Endothelial cell of umbilical vein (primary cell): ENCODE results near the gene CTNND2. TPM values are rescaled to one million over a fixed set of nuclear protein-coding genes. Genes with fewer than 3 reads are reported as not detected.

ENCODE experiments used
- BruUV-seq: library from RNA; stranded (reverse); fragments of 400-500 nt; replicated peaks from 2 replicates; lab custom pipeline; 2021; lab: Mats Ljungman, UMichigan
- CTCF ChIA-PET: fragments of 300-600, 350-600 bp; sonication (Branson Sonifier 250); formaldehyde crosslinking; loops from one replicate; lab custom pipeline; 2021; ENCODE audit warnings: antibody characterized with exemption, inconsistent platforms; lab: Charles Lee
- POLR2A ChIA-PET: fragments of 300-600, 350-600 bp; sonication (Branson Sonifier 250); formaldehyde crosslinking; loops from one replicate; lab custom pipeline; 2021; ENCODE audit warnings: antibody characterized with exemption, inconsistent platforms; lab: Charles Lee
- DNase-seq: peaks from one replicate; pipeline ENCODE4 v3.0.0-alpha.2; 2011; ENCODE audit warnings: low read depth, low spot score
- FAIRE-seq: peaks from 2 replicates; lab custom pipeline; 2011; peaks lifted over from hg19 to GRCh38; lab: Jason Lieb, UNC
- H2AFZ ChIP-seq: 2 replicates; pipeline ENCODE4 v1.6.0; 2012; ENCODE audit warnings: low read depth, low read length, control low read depth, inconsistent platforms
- H3K27ac ChIP-seq: 2 replicates; pipeline ENCODE4 v1.5.1; 2011; ENCODE audit warnings: low read depth, mild to moderate bottlenecking, control low read depth, low read length, moderate library complexity; ENCODE audit not compliant: insufficient read depth
- H3K27me3 ChIP-seq, 2 experiments: 2 replicates each; pipeline versions ENCODE4 v1.6.0 to v1.6.1; 2011; ENCODE audit warnings: low read length in 2 of 2, mixed read lengths in 1 of 2; ENCODE audit not compliant: control insufficient read depth in 2 of 2, insufficient read depth in 2 of 2
- H3K36me3 ChIP-seq, 2 experiments: 2 replicates in 1 of 2; 3 replicates in 1 of 2; pipeline ENCODE4 v1.5.1; 2011; ENCODE audit warnings: low read length in 2 of 2, mild to moderate bottlenecking in 1 of 2, moderate library complexity in 1 of 2; ENCODE audit not compliant: control insufficient read depth in 2 of 2, insufficient read depth in 2 of 2; ENCODE audit errors: extremely low read depth in 1 of 2
- H3K4me1 ChIP-seq: 3 replicates; pipeline ENCODE4 v1.5.1; 2011; ENCODE audit warnings: mild to moderate bottlenecking, low read length; ENCODE audit not compliant: control insufficient read depth, insufficient read depth; ENCODE audit errors: extremely low read depth
- H3K4me2 ChIP-seq: 2 replicates; pipeline ENCODE4 v1.6.1; 2011; ENCODE audit warnings: low read length, control low read depth, mixed read lengths; ENCODE audit not compliant: insufficient read depth
- H3K4me3 ChIP-seq, 3 experiments: fragments of 200-600 bp in 1 of 3; sonication (generic), shearing (Covaris generic) in 1 of 3; replicated peaks in 1 of 3; 2 replicates each; pipeline ENCODE4 v1.5.1; 2011 to 2016; ENCODE audit warnings: control low read depth in 3 of 3, low read length in 3 of 3, mild to moderate bottlenecking in 2 of 3, inconsistent platforms in 1 of 3, low read depth in 1 of 3, moderate library complexity in 1 of 3; ENCODE audit not compliant: insufficient read depth in 1 of 3
- H3K79me2 ChIP-seq: 2 replicates; pipeline ENCODE4 v1.6.0; 2012; ENCODE audit warnings: low read length, inconsistent platforms; ENCODE audit not compliant: control insufficient read depth, insufficient read depth
- H3K9ac ChIP-seq: replicated peaks from 2 replicates; pipeline ENCODE3; 2011; ENCODE audit warnings: low read length, control low read depth; ENCODE audit not compliant: insufficient read depth; ENCODE audit errors: extremely low read depth
- H3K9me1 ChIP-seq: replicated peaks from 3 replicates; pipeline ENCODE4 v1.6.0; 2011; ENCODE audit warnings: mild to moderate bottlenecking, low read length; ENCODE audit not compliant: control insufficient read depth, insufficient read depth; ENCODE audit errors: extremely low read depth
- H3K9me3 ChIP-seq: replicated peaks from 2 replicates; pipeline ENCODE4 v1.5.1; 2012; ENCODE audit warnings: low read length, inconsistent platforms; ENCODE audit not compliant: control insufficient read depth, insufficient read depth
- H4K20me1 ChIP-seq: replicated peaks from 2 replicates; pipeline ENCODE3; 2011; ENCODE audit warnings: mild to moderate bottlenecking, low read length; ENCODE audit not compliant: control insufficient read depth, insufficient read depth; ENCODE audit errors: extremely low read depth
- EZH2 ChIP-seq: IDR thresholded peaks from 2 replicates; pipeline ENCODE4 v1.6.1; 2012; ENCODE audit warnings: borderline replicate concordance, low read depth, mild to moderate bottlenecking, moderate library complexity, low read length, inconsistent platforms; ENCODE audit not compliant: severe bottlenecking
- FOS ChIP-seq: IDR thresholded peaks from 2 replicates; pipeline ENCODE4 v1.6.1; 2011; ENCODE audit warnings: mild to moderate bottlenecking, low read length, moderate library complexity, borderline replicate concordance; ENCODE audit not compliant: insufficient read depth
- GATA2 ChIP-seq: IDR thresholded peaks from 2 replicates; pipeline ENCODE4 v1.7.0; 2011; ENCODE audit warnings: low read depth, mild to moderate bottlenecking, moderate library complexity, mixed read lengths, low read length; ENCODE audit not compliant: insufficient read length, insufficient read depth
- JUN ChIP-seq: IDR thresholded peaks from 2 replicates; pipeline ENCODE4 v1.6.1; 2011; ENCODE audit warnings: borderline replicate concordance, low read depth; ENCODE audit not compliant: insufficient read length, insufficient read depth
- MYC ChIP-seq: IDR thresholded peaks from one replicate; pipeline ENCODE4 v1.6.1; 2011; ENCODE audit warnings: mild to moderate bottlenecking, low read depth, low read length
- POLR2AphosphoS5 ChIP-seq: IDR thresholded peaks from 2 replicates; pipeline ENCODE4 v1.6.1; 2012; ENCODE audit warnings: low read depth, mild to moderate bottlenecking, control low read depth, low read length, moderate library complexity; ENCODE audit not compliant: insufficient read depth
- dilution Hi-C: fragments of 300-500 bp; cut with MboI; formaldehyde crosslinking; loops from one replicate; pipeline ENCODE4 v1.15.0; 2019; ENCODE audit warnings: low sequenced_read_pairs; ENCODE audit not compliant: extremely low pct_ligation_motif_present
- intact Hi-C: fragments of 100-400 bp; cut with micrococcal nuclease; formaldehyde crosslinking; loops from one replicate; pipeline ENCODE4 v1.10.0; 2022
- polyA plus RNA-seq, 4 experiments: library from polyadenylated mRNA; depleted of rRNA in 3 of 4; stranded (reverse) in 3 of 4; unstranded in 1 of 4; fragments of >200 nt; gene quantifications; 2 replicates each; pipeline versions ENCODE4 v1.2.1 to v1.2.3, GENCODE V29; 2011 to 2012; ENCODE audit warnings: missing spikeins in 1 of 4
- total RNA-seq: library from RNA; stranded (reverse); gene quantifications from 2 replicates; pipeline ENCODE4 v1.2.3, GENCODE V29; 2021
- TF ChIP-seq, protein P1 (sequence below): IDR thresholded peaks from 2 replicates; pipeline ENCODE4 v1.6.1; 2011; ENCODE audit not compliant: insufficient read depth, insufficient read length
- TF ChIP-seq, protein P2 (sequence below), 2 donors: IDR thresholded peaks; 1 replicate in 1 of 2; 2 replicates in 1 of 2; pipeline ENCODE4 v1.5.1; 2011; ENCODE audit warnings: low read length in 2 of 2, mild to moderate bottlenecking in 2 of 2, moderate library complexity in 2 of 2, control low read depth in 1 of 2, inconsistent platforms in 1 of 2, low read depth in 1 of 2; ENCODE audit not compliant: insufficient read depth in 1 of 2; ENCODE audit errors: extremely low read depth in 1 of 2

The CTNND2 gene
- total and polyA plus RNA-seq, 2 donors (not counting 3 experiments of a cell fraction or from before 2014, with no cell fraction given): not detected

DNA sequence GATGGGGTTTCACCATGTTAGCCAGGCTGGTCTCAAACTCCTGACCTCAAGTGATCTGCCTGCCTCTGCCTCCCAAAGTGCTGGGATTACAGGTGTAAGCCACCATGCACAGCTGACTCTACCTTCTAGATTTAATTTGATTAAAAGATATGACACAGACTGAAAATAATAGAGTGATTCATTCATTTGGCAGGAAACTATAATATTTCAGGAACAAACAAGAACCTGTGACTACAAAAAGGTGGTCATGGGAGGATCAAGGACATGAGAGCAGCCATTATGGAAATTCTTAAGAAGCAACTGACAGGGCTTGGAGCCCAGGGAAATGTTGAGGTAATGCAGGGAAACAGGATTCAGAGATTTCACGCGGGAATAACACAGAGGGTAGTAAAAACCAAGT lies 877.7 kb downstream of the CTNND2 start:
- Histone ChIP-seq H3K27ac (no peak overlapping the region), H3K4me2 (no peak overlapping the region), H3K9ac (no peak overlapping the region), H3K4me3 (no peak overlapping the region), H3K36me3 (no peaks in the 10 kb centered on the region), H3K27me3 (no peaks in the 10 kb centered on the region), H3K4me1 (no peaks in the 10 kb centered on the region), H2AFZ (no peak overlapping the region), H3K79me2 (no peaks in the 10 kb centered on the region), H4K20me1 (no peaks in the 10 kb centered on the region), H3K9me1 (no peaks in the 10 kb centered on the region), H3K9me3 (no peaks in the 10 kb centered on the region)
- FAIRE-seq (no peak), DNase-seq (no peak)
- BruUV-seq: no TSS peak
- ChIA-PET CTCF (no interaction called here), POLR2A (no interaction called here)
- intact Hi-C loops: no loop called here
- dilution Hi-C loops: no loop called here
- TF ChIP-seq FOS: no peak
- TF ChIP-seq EZH2: no peak
- no peak for TF ChIP-seq GATA2
- TF ChIP-seq, protein P1, sequence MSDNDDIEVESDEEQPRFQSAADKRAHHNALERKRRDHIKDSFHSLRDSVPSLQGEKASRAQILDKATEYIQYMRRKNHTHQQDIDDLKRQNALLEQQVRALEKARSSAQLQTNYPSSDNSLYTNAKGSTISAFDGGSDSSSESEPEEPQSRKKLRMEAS: no peak
- no peak for TF ChIP-seq JUN
- TF ChIP-seq, protein P2, sequence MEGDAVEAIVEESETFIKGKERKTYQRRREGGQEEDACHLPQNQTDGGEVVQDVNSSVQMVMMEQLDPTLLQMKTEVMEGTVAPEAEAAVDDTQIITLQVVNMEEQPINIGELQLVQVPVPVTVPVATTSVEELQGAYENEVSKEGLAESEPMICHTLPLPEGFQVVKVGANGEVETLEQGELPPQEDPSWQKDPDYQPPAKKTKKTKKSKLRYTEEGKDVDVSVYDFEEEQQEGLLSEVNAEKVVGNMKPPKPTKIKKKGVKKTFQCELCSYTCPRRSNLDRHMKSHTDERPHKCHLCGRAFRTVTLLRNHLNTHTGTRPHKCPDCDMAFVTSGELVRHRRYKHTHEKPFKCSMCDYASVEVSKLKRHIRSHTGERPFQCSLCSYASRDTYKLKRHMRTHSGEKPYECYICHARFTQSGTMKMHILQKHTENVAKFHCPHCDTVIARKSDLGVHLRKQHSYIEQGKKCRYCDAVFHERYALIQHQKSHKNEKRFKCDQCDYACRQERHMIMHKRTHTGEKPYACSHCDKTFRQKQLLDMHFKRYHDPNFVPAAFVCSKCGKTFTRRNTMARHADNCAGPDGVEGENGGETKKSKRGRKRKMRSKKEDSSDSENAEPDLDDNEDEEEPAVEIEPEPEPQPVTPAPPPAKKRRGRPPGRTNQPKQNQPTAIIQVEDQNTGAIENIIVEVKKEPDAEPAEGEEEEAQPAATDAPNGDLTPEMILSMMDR (IDR thresholded peaks at IDR 0.05; ENCODE audit: extremely low read depth in 1 of 2, insufficient read depth in 1 of 2, low read depth in 1 of 2, low read length in 2 of 2): no peak
- TF ChIP-seq MYC: no peak
- no peak for TF ChIP-seq POLR2AphosphoS5
